GM12878 (cell line): Measurements from ENCODE around the gene NARF. TPM values are rescaled to one million over a fixed set of nuclear protein-coding genes. Genes with fewer than 3 reads are reported as not detected.

Experiments used
- ATAC-seq: fragments of 200-7000 bp; cut with Tn5 transposase; 3 replicates; pipeline ENCODE4 v1.9.1; 2020; ENCODE audit warnings: mild to moderate bottlenecking, moderate library complexity
- BruUV-seq: library from RNA; stranded (reverse); fragments of 400-500 nt; replicated peaks from 2 replicates; lab custom pipeline; 2021; lab: Mats Ljungman, UMichigan
- CTCF ChIA-PET: fragments of 300-600 bp; sonication (Branson Sonifier 250); formaldehyde crosslinking; extraction: SDS; loops from one replicate; lab custom pipeline; 2021; ENCODE audit warnings: inconsistent platforms; lab: Yijun Ruan, JAX
- POLR2A ChIA-PET: fragments of 350-600 bp; formaldehyde crosslinking; extraction: SDS; loops from one replicate; lab custom pipeline; 2021; ENCODE audit warnings: inconsistent platforms; lab: Charles Lee
- RAD21 ChIA-PET: fragments of 300-600 bp; sonication (Branson Sonifier 250); formaldehyde crosslinking; loops from one replicate; lab custom pipeline; 2023; ENCODE audit warnings: antibody characterized with exemption; ENCODE audit not compliant: unreplicated experiment; lab: Charles Lee
- SMC1A ChIA-PET: fragments of 300-600 bp; sonication (Branson Sonifier 250); formaldehyde crosslinking; loops from one replicate; lab custom pipeline; 2023; ENCODE audit not compliant: unreplicated experiment, uncharacterized antibody; lab: Charles Lee
- DNase-seq: peaks from one replicate; pipeline ENCODE4 v3.0.0-alpha.2; 2011; ENCODE audit warnings: low read depth, low spot score
- FAIRE-seq: peaks from 3 replicates; lab custom pipeline; 2011; peaks lifted over from hg19 to GRCh38; lab: Jason Lieb, UNC
- H2AFZ ChIP-seq: 2 replicates; pipeline ENCODE4 v1.6.0; 2011; ENCODE audit warnings: low read depth, low read length, control low read depth; ENCODE audit not compliant: control insufficient read depth
- H3K27ac ChIP-seq: 2 replicates; pipeline ENCODE4 v1.5.1; 2011; ENCODE audit warnings: control low read depth; ENCODE audit not compliant: control insufficient read depth, insufficient read depth
- H3K27me3 ChIP-seq, 2 experiments: replicated peaks in 1 of 2; 2 replicates each; pipeline versions ENCODE4 v1.6.0 to v1.6.1; 2011; ENCODE audit warnings: low read length in 1 of 2; ENCODE audit not compliant: control insufficient read depth in 2 of 2, insufficient read depth in 2 of 2
- H3K36me3 ChIP-seq, 2 experiments: 2 replicates each; pipeline ENCODE4 v1.5.1; 2011; ENCODE audit warnings: low read length in 1 of 2; ENCODE audit not compliant: control insufficient read depth in 2 of 2, insufficient read depth in 2 of 2
- H3K4me1 ChIP-seq: 2 replicates; pipeline ENCODE4 v1.6.1; 2011; ENCODE audit warnings: mild to moderate bottlenecking, low read length, moderate library complexity, mixed read lengths; ENCODE audit not compliant: control insufficient read depth, insufficient read depth
- H3K4me2 ChIP-seq: 2 replicates; pipeline ENCODE4 v1.6.0; 2011; ENCODE audit warnings: control low read depth; ENCODE audit not compliant: control insufficient read depth, insufficient read depth
- H3K4me3 ChIP-seq: fragments of 200-600 bp; sonication (generic); 2 replicates; pipeline ENCODE4 v1.5.1; 2016
- H3K79me2 ChIP-seq: 2 replicates; pipeline ENCODE4 v1.6.0; 2011; ENCODE audit warnings: low read length; ENCODE audit not compliant: control insufficient read depth, insufficient read depth
- H3K9ac ChIP-seq: 2 replicates; pipeline ENCODE4 v1.8.0; 2011; ENCODE audit warnings: low read length, control low read depth, mixed read lengths; ENCODE audit not compliant: control insufficient read depth, insufficient read depth
- H3K9me3 ChIP-seq: replicated peaks from 3 replicates; pipeline ENCODE4 v1.5.1; 2011; ENCODE audit warnings: mild to moderate bottlenecking, low read length; ENCODE audit not compliant: control insufficient read depth, insufficient read depth
- H4K20me1 ChIP-seq: 2 replicates; pipeline ENCODE4 v1.6.0; 2011; ENCODE audit not compliant: control insufficient read depth, insufficient read depth
- EGR1 ChIP-seq, 2 experiments: IDR thresholded peaks; 1 replicate in 1 of 2; 2 replicates in 1 of 2; pipeline ENCODE4 v1.6.1; 2011 to 2012; ENCODE audit warnings: low read depth in 2 of 2, low read length in 2 of 2, borderline replicate concordance in 1 of 2, mild to moderate bottlenecking in 1 of 2, moderate library complexity in 1 of 2
- RAD21 ChIP-seq: IDR thresholded peaks from 2 replicates; pipeline ENCODE4 v1.6.1; 2011; ENCODE audit warnings: mild to moderate bottlenecking, low read depth, low read length, moderate library complexity; ENCODE audit not compliant: insufficient read depth
- WGBS: methylation state at CpG from one replicate; pipeline ENCODE4 v1.1.6; 2016; ENCODE audit warnings: low lambda C conversion rate; ENCODE audit not compliant: insufficient replicate concordance, insufficient coverage; ENCODE audit errors: missing lambda C conversion rate; 5-methylcytosine and 5-hydroxymethylcytosine counted together
- in situ Hi-C: fragments of 300-500 bp; cut with MboI; formaldehyde crosslinking; loops from 9 replicates; pipeline ENCODE4 v1.14.3; 2018; ENCODE audit warnings: mixed read lengths
- intact Hi-C: fragments of 100-400 bp; cut with micrococcal nuclease; formaldehyde crosslinking; loops from one replicate; pipeline ENCODE4 v1.14.2; 2022; ENCODE audit not compliant: unreplicated experiment
- polyA plus RNA-seq, 11 experiments: library from polyadenylated mRNA; depleted of rRNA in 4 of 11; unstranded in 6 of 11; stranded (reverse) in 5 of 11; fragments of >200 nt; fragmentation: Nextera tagmentation in 4 of 11; fragmentation: Illumina TruSeq in 1 of 11; extraction: Ambion mirVana in 4 of 11; extraction: Trizol in 1 of 11; gene quantifications; 1 replicate in 1 of 11; 2 replicates in 10 of 11; pipeline versions ENCODE4 v1.2.1 to v1.2.3, GENCODE V29; 2011 to 2016; ENCODE audit warnings: inconsistent platforms in 2 of 11, missing spikeins in 2 of 11, low read depth in 1 of 11
- total RNA-seq, 4 experiments: library from RNA; depleted of rRNA in 3 of 4; stranded (reverse); fragments of >200 nt in 3 of 4; fragmentation: Illumina TruSeq in 1 of 4; extraction: Trizol in 1 of 4; gene quantifications; 2 replicates each; pipeline versions ENCODE4 v1.2.1 to v1.2.3, GENCODE V29; 2013 to 2021
- TF ChIP-seq, protein P1 (sequence below), 3 experiments: IDR thresholded peaks in 2 of 3; conservative IDR thresholded peaks in 1 of 3; 2 replicates each; pipeline ENCODE4 v1.5.1; 2011; ENCODE audit warnings: low read depth in 3 of 3, low read length in 3 of 3, mild to moderate bottlenecking in 3 of 3, control low read depth in 2 of 3, moderate library complexity in 2 of 3, inconsistent platforms in 1 of 3, mixed read lengths in 1 of 3; ENCODE audit not compliant: control insufficient read depth in 2 of 3, insufficient read depth in 1 of 3; ENCODE audit errors: extremely low read depth in 1 of 3
- TF ChIP-seq, protein P2 (sequence below): fragments of 450-650 bp; formaldehyde crosslinking; IDR thresholded peaks from 2 replicates; pipeline ENCODE4 v1.4.0; 2020; ENCODE audit warnings: mild to moderate bottlenecking, moderate library complexity

NARF gene
- total and polyA plus RNA-seq, 10 of the 15 experiments (the other 5 are each of a cell fraction or from before 2014, with no cell fraction given), result 16.7 to 126 (median 47.5) TPM

DNA sequence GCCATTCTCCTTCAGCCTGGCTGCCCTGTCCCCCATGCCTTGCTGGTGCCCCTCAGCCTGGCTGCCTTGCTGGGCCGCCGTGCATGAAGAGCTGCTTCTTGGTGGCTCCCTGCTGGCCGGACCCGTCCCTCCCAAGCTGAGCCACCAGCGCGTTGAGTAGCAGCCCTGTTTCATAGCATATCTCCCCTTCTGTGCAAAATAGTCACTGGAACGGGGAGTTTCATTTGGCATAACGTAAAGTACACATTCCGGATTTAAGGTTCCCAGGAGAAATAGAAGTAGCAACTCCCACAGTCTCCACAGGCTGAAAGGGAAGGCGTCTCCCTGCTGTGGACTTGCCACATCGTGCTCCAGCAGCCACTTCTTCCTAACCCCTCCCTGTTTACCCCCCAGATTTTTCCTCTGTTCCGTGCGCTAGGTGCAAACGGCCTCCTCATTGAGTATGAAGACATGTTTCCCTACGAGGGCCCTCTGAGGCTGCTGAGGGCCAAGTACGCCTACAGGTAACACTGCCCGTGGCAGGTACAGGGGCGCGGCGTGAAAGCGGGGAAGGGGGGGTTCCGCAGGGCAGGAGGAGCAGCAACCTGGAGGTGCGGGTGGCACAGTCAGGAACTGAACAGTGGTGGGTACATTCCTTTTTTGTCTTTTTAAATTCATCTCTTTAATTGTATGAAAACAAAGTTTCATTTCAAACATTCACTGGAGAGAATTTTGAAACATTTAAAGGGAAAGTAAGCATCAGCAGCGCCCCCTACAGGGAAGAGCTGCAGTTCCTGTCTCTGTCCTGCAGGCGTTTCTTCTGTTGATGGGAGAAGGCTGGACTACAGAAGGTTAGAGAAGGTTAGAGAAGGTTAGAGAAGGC, 34.3 kb upstream of the NARF start:
- ChIA-PET RAD21 (no interaction called here), POLR2A (no interaction called here), SMC1A (no interaction called here), CTCF (interaction anchor here (0.6 to 2.8 kb wide), 14 partner anchors 10 to 122 kb away, joined by 3 to 16 read pairs (median 4); partner anchors contain the start of gene SECTM1)
- TF ChIP-seq, protein P1, sequence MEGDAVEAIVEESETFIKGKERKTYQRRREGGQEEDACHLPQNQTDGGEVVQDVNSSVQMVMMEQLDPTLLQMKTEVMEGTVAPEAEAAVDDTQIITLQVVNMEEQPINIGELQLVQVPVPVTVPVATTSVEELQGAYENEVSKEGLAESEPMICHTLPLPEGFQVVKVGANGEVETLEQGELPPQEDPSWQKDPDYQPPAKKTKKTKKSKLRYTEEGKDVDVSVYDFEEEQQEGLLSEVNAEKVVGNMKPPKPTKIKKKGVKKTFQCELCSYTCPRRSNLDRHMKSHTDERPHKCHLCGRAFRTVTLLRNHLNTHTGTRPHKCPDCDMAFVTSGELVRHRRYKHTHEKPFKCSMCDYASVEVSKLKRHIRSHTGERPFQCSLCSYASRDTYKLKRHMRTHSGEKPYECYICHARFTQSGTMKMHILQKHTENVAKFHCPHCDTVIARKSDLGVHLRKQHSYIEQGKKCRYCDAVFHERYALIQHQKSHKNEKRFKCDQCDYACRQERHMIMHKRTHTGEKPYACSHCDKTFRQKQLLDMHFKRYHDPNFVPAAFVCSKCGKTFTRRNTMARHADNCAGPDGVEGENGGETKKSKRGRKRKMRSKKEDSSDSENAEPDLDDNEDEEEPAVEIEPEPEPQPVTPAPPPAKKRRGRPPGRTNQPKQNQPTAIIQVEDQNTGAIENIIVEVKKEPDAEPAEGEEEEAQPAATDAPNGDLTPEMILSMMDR (IDR thresholded peaks at IDR 0.05 in 2 of 3, conservative IDR thresholded peaks at IDR 0.05 in 1 of 3; ENCODE audit: control insufficient read depth in 2 of 3, extremely low read depth in 1 of 3, insufficient read depth in 1 of 3, low read depth in 3 of 3, low read length in 3 of 3), result peak; percentile 40 to 82 (median 70)
- TF ChIP-seq EGR1 (IDR thresholded peaks at IDR 0.05; ENCODE audit: borderline replicate concordance in 1 of 2, low read depth in 2 of 2, low read length in 2 of 2) (no peak), RAD21 (peak; percentile 49)
- TF ChIP-seq, protein P2, sequence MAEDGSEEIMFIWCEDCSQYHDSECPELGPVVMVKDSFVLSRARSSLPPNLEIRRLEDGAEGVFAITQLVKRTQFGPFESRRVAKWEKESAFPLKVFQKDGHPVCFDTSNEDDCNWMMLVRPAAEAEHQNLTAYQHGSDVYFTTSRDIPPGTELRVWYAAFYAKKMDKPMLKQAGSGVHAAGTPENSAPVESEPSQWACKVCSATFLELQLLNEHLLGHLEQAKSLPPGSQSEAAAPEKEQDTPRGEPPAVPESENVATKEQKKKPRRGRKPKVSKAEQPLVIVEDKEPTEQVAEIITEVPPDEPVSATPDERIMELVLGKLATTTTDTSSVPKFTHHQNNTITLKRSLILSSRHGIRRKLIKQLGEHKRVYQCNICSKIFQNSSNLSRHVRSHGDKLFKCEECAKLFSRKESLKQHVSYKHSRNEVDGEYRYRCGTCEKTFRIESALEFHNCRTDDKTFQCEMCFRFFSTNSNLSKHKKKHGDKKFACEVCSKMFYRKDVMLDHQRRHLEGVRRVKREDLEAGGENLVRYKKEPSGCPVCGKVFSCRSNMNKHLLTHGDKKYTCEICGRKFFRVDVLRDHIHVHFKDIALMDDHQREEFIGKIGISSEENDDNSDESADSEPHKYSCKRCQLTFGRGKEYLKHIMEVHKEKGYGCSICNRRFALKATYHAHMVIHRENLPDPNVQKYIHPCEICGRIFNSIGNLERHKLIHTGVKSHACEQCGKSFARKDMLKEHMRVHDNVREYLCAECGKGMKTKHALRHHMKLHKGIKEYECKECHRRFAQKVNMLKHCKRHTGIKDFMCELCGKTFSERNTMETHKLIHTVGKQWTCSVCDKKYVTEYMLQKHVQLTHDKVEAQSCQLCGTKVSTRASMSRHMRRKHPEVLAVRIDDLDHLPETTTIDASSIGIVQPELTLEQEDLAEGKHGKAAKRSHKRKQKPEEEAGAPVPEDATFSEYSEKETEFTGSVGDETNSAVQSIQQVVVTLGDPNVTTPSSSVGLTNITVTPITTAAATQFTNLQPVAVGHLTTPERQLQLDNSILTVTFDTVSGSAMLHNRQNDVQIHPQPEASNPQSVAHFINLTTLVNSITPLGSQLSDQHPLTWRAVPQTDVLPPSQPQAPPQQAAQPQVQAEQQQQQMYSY, result no peak
- WGBS, result 76% methylated on average over 25 of the region's 25 CpGs
- Histone ChIP-seq H3K27me3 (no peaks in the 10 kb centered on the region), H3K9me3 (no peaks in the 10 kb centered on the region; the same call in 2 of the 3 replicates), H3K9ac (no peak overlapping the region), H3K4me3 (no peak overlapping the region), H3K4me2 (no peak overlapping the region), H2AFZ (no peak overlapping the region), H3K36me3 (no peaks in the 10 kb centered on the region), H3K79me2 (no peaks in the 10 kb centered on the region; the same call in 1 of the 2 replicates), H4K20me1 (no peaks in the 10 kb centered on the region), H3K27ac (no peak overlapping the region), H3K4me1 (no peaks in the 10 kb centered on the region)
- no peak for FAIRE-seq
- peak; percentile 74 for ATAC-seq
- DNase-seq, result no peak
- in situ Hi-C loops (no loop called here), intact Hi-C loops (no loop called here)
- BruUV-seq, result no TSS peak
